ENCODE results near the gene POPDC2.
"Not testable (repeated sequence)": the region's sequence is repeated elsewhere in the genome, so short reads cannot be mapped to it uniquely, and the experiment has no call there.

The POPDC2 gene

DNA sequence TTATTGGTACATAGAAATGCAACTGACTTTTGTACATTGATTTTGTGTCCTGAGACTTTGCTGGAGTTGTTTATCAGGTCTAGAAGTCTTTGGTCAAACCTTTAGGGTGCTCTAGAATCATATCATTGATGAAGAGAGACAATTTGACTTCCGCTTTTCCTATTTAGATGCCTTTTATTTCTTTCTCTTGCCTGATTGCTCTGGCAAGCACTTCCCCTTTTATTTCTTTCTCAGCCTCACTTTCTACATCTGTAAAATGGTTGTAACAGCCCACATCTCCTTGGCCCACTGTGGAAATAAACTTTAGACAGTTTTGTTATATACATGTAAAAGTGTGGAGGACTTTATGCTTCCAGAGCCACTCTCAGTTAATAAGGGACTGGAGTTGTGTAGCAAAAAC, 48.7 kb downstream of the POPDC2 start:
- no peak for DNase-seq

GRCh38 chr3:119609301-119609700, 51.1 kb downstream of the POPDC2 start:
- no peak for DNase-seq

DNA sequence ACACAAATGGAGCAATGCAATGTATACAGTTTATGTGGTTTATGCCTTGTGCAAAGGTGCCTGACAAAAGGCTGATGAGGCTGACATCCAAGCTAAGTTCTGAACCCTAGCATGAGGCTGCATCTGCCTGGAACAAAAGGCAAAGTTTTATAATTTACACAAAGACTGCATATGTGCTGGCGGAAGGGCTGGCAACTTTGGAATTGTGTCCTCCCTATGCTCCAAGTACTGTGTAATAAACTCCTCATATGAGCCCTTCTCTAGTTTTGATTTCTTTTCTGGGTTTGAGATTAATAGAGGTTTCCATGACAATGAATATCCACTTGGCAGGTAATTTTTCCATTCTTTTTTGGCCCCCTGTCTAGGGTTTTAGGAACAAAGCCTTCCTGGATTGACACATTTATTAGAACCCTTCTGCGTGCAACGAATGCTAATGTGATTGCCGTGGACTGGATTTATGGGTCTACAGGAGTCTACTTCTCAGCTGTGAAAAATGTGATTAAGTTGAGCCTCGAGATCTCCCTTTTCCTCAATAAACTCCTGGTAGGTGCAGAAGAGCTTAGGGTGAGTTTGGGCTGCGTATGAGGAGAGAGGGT, 51.9 kb downstream of the POPDC2 start:
- no peak for DNase-seq

DNA sequence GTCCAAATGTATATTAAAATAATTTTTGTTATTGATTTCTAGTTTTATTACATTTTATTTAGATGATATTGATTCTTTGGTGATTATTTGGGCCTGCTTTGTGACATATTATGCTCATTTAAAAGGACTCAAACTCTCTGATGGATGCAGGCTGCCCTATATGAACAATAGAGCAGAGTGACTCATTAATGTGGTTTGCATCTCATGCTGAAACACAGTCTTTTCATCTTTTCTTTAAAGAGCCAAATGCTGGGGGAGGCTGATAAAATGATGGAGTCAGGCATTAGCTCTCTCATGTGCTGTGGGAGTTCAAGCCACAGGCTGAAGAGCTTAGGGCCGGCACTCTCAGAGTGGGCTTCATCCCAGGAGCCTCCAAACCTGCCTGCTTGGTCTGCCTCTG, 55.5 kb downstream of the POPDC2 start:
- no peak for DNase-seq

DNA sequence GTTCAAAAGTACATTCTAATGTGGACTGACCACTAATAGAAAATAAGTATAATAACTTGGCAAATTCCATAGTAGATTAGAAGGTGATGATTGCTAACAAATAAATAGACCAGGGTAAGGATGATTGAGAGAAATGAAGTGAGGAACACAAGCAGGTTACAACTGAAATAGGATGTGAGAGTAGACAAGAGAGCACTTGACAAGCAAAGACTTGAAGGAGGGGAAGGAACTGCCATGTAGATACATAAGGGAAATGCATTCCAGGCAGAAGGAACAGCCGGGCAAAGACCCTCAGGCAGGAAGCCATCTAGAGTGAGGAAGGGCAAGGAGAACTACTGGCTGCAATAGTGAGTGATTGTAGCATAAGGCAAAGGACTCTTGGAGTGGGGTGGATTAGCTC, 57.7 kb downstream of the POPDC2 start:
- no peak for DNase-seq

DNA sequence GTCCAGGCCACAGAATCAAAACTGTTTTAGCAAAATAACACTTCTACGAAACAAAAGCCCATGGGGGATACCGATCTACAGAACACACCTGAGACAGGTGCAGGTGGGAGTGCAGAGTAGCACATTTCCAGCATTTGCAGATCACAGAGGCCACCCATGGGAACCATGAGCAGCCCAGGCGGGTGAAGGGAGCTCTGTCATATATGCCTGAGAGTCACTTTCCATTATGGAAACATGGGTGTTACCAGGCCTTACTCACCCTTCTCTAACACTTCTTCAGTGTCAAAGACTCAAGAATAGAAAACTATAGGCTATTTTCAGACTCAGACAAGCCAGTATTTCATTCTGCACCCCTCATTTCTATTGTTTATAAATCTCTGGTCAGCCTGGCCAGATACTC, 59.2 kb downstream of the POPDC2 start:
- no peak for DNase-seq

GRCh38 chr3:119600732-119601131, 59.7 kb downstream of the POPDC2 start:
- DNase-seq = peak in 1 of 2 experiments; percentile 2

GRCh38 chr3:119599558-119600174, 60.7 kb downstream of the POPDC2 start:
- no peak for DNase-seq

DNA sequence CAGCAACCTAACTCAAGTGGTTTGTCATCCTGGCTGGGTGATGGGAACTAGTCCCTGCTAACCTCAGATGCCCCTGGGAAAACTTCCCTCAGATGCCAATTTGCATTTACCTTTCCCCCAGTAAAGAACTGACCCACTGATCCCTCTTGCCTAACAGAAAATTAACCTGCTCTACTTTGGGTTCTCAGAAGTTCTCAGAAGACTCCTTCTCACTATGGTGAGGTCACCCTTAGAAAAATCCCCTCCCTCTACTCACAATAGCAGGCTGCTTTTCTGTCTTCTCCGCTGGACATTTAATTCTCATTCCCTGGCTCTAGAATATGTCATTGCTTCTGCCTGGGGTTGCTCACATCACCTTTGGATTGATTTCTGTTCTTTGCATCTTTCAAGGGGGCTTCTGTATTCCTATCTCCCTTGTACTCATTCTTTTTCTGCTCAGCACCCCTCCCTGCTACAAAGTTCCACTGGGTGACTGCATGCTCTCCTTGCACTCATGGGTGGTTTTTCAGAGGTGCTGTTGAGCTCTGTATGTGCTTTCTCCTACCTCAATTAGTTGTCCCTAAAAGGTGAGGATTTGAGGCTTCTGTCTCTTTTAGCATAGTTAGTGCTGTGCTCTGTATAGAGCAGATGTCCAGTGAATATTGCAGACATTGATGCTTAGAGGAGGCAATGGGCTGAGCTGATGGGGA, 61.8 kb downstream of the POPDC2 start:
- no peak for DNase-seq

GRCh38 chr3:119597548-119598288, 62.7 kb downstream of the POPDC2 start, which contains the start of gene PLA1A:
Gene PLA1A (plus strand): TSS chr3:119597885. CDS start chr3:119597914, 29 bp downstream.
- DNase-seq = no peak

GRCh38 chr3:119596398-119596797, 64.0 kb downstream of the POPDC2 start:
- no peak for DNase-seq

- no peak for DNase-seq
Measured at GRCh38 chr3:119595639-119596334, 64.6 kb downstream of the POPDC2 start.

DNA sequence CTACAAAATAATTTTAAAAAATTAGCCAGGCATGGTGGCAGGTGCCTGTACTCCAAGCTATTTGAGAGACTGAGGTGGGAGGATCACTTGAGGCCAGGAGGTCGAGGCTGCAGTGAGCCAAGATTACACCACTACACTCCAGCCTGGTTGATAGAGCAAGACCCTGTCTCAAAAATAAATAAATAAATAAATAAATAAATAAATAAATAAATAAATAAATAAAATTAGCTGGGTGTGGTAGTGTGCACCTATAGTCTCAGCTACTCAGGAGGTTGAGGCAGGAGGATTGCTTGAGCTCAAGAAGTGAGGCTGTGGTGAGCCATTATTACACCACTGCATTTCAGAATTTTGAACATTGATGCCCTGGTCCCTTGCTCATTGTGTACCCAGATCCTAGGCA, 65.5 kb downstream of the POPDC2 start:
- DNase-seq = not testable (repeated sequence)

DNA sequence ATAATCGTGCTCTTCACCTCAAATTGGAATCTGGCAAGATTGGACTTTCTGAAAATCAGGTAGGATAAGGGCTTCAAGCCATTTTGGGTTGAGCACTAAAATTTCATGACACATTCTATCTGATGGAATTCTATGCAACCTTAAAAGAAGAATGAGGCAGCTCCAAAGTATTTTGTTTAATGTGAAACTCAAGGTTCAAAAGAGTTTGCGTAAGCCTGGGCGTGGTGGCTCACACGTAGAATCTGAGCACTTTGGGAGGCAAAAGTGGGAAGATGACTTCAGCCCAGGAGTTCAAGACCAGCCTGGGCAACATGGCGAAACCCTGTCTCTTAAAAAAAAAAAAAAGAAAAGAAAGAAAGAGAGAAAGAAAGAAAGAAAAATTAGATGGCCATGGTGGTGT, 66.3 kb downstream of the POPDC2 start:
- DNase-seq = no peak

DNA sequence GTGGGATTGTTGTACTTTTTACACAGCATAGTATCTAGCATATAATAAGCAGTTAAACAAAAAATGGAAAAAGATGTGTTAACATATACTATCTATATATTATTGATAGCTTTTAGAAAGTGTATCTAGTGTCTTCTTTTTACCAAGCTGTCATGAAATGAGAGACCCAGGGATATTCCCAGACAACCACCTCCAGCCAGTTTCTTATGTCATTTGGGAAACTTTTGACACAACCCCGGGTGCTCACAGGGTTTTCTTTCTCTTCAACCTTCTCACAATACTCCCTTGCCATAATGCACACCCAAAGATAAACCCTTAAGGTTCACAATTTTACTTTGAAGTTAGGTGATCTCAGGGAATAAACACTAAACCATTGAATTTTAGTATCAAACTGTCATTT, 67.5 kb downstream of the POPDC2 start:
- no peak for DNase-seq

All from NCI-H1930 (cell line).